A549 (cell line): ENCODE measurements around the gene ACTN1.

Experiments
- CHD2 ChIP-seq: fragments of 150-350 bp; IDR thresholded peaks from 2 replicates; pipeline ENCODE4 v1.6.1; 2014; ENCODE audit warnings: low read length; ENCODE audit not compliant: partially characterized antibody
- EP300 ChIP-seq, 2 experiments: fragments of >200 bp; sonication (Bioruptor Twin); formaldehyde crosslinking; IDR thresholded peaks; 2 replicates in 1 of 2; 3 replicates in 1 of 2; pipeline ENCODE4 v1.6.1; 2016 to 2017
- FOXS1 ChIP-seq: fragments of 250-450 bp; sonication (Bioruptor Pico); IDR thresholded peaks from 2 replicates; pipeline ENCODE4 v1.5.0; 2020; ENCODE audit warnings: mild to moderate bottlenecking, moderate library complexity
- JUN ChIP-seq, 2 experiments: fragments of >200 bp; sonication (Bioruptor Twin); formaldehyde crosslinking; IDR thresholded peaks; 2 replicates in 1 of 2; 3 replicates in 1 of 2; pipeline ENCODE4 v1.6.1; 2016 to 2017
- MAZ ChIP-seq: fragments of 150-350 bp; IDR thresholded peaks from 2 replicates; pipeline ENCODE4 v1.6.1; 2014; ENCODE audit warnings: antibody characterized with exemption, low read depth, low read length, borderline replicate concordance
- RFX5 ChIP-seq: fragments of 450-650 bp; IDR thresholded peaks from 2 replicates; pipeline ENCODE4 v1.7.1; 2014; ENCODE audit warnings: antibody characterized with exemption, mild to moderate bottlenecking, moderate library complexity
- TP53 ChIP-seq: fragments of 250-450 bp; sonication (Bioruptor Pico); IDR thresholded peaks from 2 replicates; pipeline ENCODE4 v1.5.0; 2021; ENCODE audit warnings: mild to moderate bottlenecking, moderate library complexity
- ZNF302 ChIP-seq: fragments of 250-450 bp; sonication (Bioruptor Pico); IDR thresholded peaks from 2 replicates; pipeline ENCODE4 v1.9.0; 2021; ENCODE audit warnings: inconsistent platforms, mild to moderate bottlenecking, moderate library complexity
- TF ChIP-seq, protein P1 (sequence below): fragments of >200 bp; sonication (Bioruptor Twin); formaldehyde crosslinking; IDR thresholded peaks from 3 replicates; pipeline ENCODE4 v1.5.1; 2016
- TF ChIP-seq, protein P2 (sequence below): IDR thresholded peaks from 2 replicates; pipeline ENCODE4 v1.6.1; 2012

DNA sequence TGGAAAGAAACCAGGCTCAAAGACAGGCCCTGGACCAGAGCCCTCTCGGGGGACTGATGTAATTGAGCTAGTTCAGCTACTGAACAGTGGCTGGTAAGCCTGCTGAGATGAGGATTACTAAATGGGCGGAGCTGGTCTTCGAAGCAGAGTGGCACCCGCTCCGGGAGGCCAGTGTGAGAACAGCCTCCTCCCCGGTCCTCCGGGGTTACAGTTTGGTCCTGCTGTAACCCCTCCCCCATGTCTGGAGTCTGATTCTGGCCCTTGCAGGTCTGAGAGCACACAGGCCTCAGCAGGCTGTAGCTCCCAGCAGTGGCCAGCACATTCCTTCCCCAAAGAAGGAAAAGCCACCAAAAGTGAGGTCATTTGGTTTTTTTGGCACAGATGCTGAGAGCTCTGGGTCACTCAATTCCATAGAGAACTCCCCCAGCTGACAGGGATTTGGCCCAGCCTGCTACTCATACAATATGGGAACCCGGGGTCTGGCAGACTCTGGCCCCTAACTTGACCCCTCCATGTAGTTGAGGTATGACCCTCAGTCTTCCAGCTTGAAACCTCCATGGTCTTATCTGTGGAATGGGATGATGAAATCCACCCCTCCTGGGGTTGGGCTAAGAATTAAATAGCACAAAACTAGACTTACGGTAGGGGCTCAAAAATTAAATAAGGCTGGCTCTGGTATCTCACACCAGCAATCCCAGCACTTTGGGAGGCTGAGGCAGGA is 39.0 kb downstream of the ACTN1 start:
- TF ChIP-seq, protein P1, sequence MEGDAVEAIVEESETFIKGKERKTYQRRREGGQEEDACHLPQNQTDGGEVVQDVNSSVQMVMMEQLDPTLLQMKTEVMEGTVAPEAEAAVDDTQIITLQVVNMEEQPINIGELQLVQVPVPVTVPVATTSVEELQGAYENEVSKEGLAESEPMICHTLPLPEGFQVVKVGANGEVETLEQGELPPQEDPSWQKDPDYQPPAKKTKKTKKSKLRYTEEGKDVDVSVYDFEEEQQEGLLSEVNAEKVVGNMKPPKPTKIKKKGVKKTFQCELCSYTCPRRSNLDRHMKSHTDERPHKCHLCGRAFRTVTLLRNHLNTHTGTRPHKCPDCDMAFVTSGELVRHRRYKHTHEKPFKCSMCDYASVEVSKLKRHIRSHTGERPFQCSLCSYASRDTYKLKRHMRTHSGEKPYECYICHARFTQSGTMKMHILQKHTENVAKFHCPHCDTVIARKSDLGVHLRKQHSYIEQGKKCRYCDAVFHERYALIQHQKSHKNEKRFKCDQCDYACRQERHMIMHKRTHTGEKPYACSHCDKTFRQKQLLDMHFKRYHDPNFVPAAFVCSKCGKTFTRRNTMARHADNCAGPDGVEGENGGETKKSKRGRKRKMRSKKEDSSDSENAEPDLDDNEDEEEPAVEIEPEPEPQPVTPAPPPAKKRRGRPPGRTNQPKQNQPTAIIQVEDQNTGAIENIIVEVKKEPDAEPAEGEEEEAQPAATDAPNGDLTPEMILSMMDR: no peak
- peak; percentile 61 to 84; a peak in 3 of 5 replicates for TF ChIP-seq EP300 (IDR thresholded peaks at IDR 0.05)
- no peak for TF ChIP-seq RFX5
- TF ChIP-seq JUN (IDR thresholded peaks at IDR 0.05): peak; percentile 83 to 88; a peak in 4 of 5 replicates
- TF ChIP-seq, protein P2, sequence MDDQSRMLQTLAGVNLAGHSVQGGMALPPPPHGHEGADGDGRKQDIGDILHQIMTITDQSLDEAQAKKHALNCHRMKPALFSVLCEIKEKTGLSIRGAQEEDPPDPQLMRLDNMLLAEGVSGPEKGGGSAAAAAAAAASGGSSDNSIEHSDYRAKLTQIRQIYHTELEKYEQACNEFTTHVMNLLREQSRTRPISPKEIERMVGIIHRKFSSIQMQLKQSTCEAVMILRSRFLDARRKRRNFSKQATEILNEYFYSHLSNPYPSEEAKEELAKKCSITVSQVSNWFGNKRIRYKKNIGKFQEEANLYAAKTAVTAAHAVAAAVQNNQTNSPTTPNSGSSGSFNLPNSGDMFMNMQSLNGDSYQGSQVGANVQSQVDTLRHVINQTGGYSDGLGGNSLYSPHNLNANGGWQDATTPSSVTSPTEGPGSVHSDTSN: peak; percentile 14; the same call in 1 of the 2 replicates
- TF ChIP-seq TP53 (CRISPR knock-in tag): no peak
- no peak for TF ChIP-seq FOXS1 (CRISPR knock-in tag)
- TF ChIP-seq MAZ: no peak
- peak; percentile 35 for TF ChIP-seq CHD2
- no peak for TF ChIP-seq ZNF302 (CRISPR knock-in tag)
